ENCODE measurements around the gene ALOXE3.

GRCh38 chr17:8163978-8164814 lies 45.9 kb upstream of the ALOXE3 start:
- TF ChIP-seq CTCF (IDR thresholded peaks at IDR 0.05) (no peak), CBX2 (IDR thresholded peaks at IDR 0.05; ENCODE audit: borderline replicate concordance, low read depth) (no peak), REST (IDR thresholded peaks at IDR 0.05) (no peak), ZFP36 (IDR thresholded peaks at IDR 0.05; ENCODE audit: borderline replicate concordance, partially characterized antibody) (no peak)

All from A549 (cell line).